ENCODE measurements around the gene GMEB2.

GMEB2 gene

DNA sequence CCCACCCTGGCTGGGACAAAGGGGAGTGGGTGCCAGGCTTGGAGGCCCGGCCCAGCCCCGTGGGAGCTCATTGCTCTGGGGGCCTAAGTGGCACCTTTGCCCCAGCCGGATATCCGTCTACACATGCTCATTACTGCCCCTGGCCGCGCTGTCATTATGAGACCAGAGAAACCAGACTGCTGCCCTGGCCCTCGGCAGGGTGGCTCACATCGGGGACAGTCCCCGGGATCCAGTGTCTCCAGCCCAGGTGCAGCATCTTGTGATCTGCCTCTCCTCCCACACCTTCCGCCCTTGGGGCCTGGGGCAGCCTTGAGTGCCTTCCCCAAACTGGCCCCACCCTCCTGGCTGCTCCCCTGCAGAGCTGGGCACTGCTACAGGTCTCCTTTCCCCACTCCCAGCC is 84.2 kb downstream of the GMEB2 start:
- no peak for DNase-seq

DNA sequence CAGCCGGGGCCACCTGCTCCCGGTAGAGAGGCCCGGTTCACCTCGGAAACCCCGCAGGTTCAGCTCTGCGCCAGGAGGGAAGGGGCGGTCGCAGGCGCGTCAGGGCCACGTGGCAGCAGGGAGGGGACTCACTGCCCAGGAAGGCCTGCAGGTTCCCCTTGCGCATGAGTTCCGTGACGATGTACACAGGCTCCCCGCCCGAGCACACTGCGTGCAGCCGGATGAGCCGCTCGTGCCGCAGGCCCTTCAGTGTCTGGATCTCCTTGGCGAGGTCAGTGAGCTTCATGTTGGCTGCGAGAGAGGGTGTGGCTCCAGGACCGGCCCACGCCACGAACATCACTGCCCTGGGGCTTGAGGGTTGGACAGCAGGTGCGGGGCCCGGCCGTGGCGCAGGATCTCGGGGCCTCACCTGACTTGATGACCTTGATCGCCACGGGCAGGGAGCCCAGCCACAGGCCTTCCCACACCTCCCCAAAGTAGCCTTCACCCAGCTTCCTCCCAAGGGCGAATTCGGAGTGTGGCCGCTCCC is 84.8 kb downstream of the GMEB2 start:
- DNase-seq, result no peak

DNA sequence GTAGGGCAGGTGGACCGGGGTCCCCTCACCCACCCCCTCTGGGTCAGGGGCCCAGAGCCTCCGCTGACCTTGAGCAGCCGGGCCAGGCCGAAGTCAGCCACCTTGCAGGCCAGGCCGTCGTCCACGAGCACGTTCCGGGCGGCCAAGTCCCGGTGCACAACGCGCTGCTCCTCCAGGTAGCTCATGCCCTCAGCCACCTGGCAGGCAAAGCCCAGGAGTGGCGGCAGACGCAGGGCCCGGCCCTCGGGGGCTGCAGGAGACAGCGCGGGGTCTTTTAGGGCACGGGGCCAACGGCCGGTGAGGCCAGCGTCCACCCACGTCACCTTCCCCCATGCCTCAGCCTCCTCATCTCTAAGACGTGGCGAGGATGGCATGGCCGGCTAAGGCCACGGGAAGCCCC is 85.5 kb downstream of the GMEB2 start:
- DNase-seq, result no peak

DNA sequence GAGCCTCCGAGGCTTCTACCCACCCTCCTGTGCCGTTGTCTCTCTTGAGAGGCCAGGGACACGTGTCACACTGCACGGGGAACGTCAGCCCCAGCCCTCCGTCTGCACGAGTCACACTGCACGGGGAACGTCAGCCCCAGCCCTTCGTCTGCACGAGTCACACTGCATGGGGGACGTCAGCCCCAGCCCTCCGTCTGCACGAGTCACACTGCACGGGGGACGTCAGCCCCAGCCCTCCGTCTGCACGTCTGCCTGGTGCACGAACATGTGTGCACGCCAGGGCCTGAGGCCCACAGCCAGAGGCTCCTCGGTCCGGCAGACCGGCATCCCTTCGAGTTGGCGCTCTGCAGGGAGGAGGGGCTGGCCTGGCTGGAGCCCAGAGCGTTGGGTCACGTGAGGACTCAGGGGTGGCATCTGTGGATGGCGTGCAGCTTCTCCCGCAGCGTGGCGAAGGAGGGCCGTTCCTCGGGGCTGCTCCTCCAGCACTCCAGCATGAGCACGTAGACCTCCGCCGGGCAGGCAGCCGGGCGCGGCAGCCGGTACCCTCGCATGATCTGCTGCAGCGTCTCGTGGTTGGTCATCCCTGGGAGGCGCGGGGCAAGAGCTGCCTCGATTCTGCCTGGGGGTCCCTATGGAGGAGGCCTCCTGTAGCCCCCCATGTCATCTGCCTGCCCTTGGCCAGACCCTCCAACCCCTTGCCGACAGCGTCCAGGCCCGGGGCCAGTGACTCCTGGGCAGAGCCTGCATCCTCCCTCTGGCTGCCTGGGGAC is 86.3 kb downstream of the GMEB2 start:
- no peak for DNase-seq

GRCh38 chr20:63539441-63540370 is 87.2 kb downstream of the GMEB2 start:
- no peak for DNase-seq

- no peak for DNase-seq
Measured at GRCh38 chr20:63539092-63539430, 87.8 kb downstream of the GMEB2 start.

GRCh38 chr20:63538204-63539091 is 88.5 kb downstream of the GMEB2 start:
- DNase-seq, result no peak
